Measurements from ENCODE around the gene GRIK4. TPM values are rescaled to one million over a fixed set of nuclear protein-coding genes. Genes with fewer than 3 reads are reported as not detected.

The GRIK4 gene
- total and polyA plus RNA-seq, 8 donors = 0.06 to 0.31 TPM; not detected in 6

- Histone ChIP-seq H3K36me3 (peaks cover 31 to 100% (median 96%) of the 10 kb centered on the region in 4 donors), H3K4me1 (no peaks in the 10 kb centered on the region), H3K4me3 (no peak overlapping the region), H3K9me3 (no peaks in the 10 kb centered on the region), H3K27me3 (no peaks in the 10 kb centered on the region), H3K27ac (no peak overlapping the region)
- DNase-seq = no peak
- TF ChIP-seq POLR2A (IDR thresholded peaks at IDR 0.05) (no peak), CTCF (IDR thresholded peaks at IDR 0.05) (no peak), EP300 (IDR thresholded peaks at IDR 0.05) (no peak), POLR2AphosphoS5 (IDR thresholded peaks at IDR 0.05) (no peak)
- intact Hi-C loops (cut with DNase I; ENCODE audit: low total_unique reads) = no loop called here
- 92 to 98% (median 96%) methylated on average over 1 of the region's 1 CpG for WGBS, 5 donors
Observed at GRCh38 chr11:120471131-120471530, 40.4 kb upstream of the GRIK4 start.

- Histone ChIP-seq H3K4me1 (no peaks in the 10 kb centered on the region), H3K36me3 (peaks cover 32 to 100% (median 96%) of the 10 kb centered on the region in 4 donors), H3K27ac (no peak overlapping the region), H3K27me3 (no peaks in the 10 kb centered on the region), H3K4me3 (no peak overlapping the region), H3K9me3 (no peaks in the 10 kb centered on the region)
- DNase-seq = no peak
- TF ChIP-seq CTCF (IDR thresholded peaks at IDR 0.05) (no peak), POLR2A (IDR thresholded peaks at IDR 0.05) (no peak), POLR2AphosphoS5 (IDR thresholded peaks at IDR 0.05) (no peak), EP300 (IDR thresholded peaks at IDR 0.05) (no peak)
- intact Hi-C loops (cut with DNase I; ENCODE audit: low total_unique reads) = no loop called here
- 94 to 99% (median 95%) methylated on average over 3 of the region's 3 CpGs for WGBS, 5 donors
Observed at GRCh38 chr11:120471994-120472393, 39.6 kb upstream of the GRIK4 start.

- H3K27ac ChIP-seq = no peak overlapping the region
- intact Hi-C loops (cut with DNase I; ENCODE audit: low total_unique reads) = no loop called here
- H3K9me3 ChIP-seq = no peaks in the 10 kb centered on the region
- no peaks in the 10 kb centered on the region for H3K4me1 ChIP-seq
- no peak overlapping the region for H3K4me3 ChIP-seq
- TF ChIP-seq EP300 (IDR thresholded peaks at IDR 0.05) = no peak
- no peak for DNase-seq
- peaks cover 43 to 100% (median 95%) of the 10 kb centered on the region in 4 donors for H3K36me3 ChIP-seq
- no peaks in the 10 kb centered on the region for H3K27me3 ChIP-seq
- WGBS, 5 donors = 80 to 88% (median 87%) methylated on average over 3 of the region's 3 CpGs
Observed at GRCh38 chr11:120473503-120473902, 38.0 kb upstream of the GRIK4 start.

- peaks cover 47 to 100% (median 93%) of the 10 kb centered on the region in 4 donors for H3K36me3 ChIP-seq
- WGBS, 5 donors = 87 to 95% (median 94%) methylated on average over 6 of the region's 6 CpGs
- H3K4me1 ChIP-seq = no peaks in the 10 kb centered on the region
- no peak for DNase-seq
- TF ChIP-seq EP300 (IDR thresholded peaks at IDR 0.05) (no peak), POLR2AphosphoS5 (IDR thresholded peaks at IDR 0.05) (no peak), CTCF (IDR thresholded peaks at IDR 0.05) (no peak), POLR2A (IDR thresholded peaks at IDR 0.05) (no peak)
- no peaks in the 10 kb centered on the region for H3K27me3 ChIP-seq
- no peak overlapping the region for H3K4me3 ChIP-seq
- intact Hi-C loops (cut with DNase I; ENCODE audit: low total_unique reads) = no loop called here
- H3K27ac ChIP-seq = no peak overlapping the region
- no peaks in the 10 kb centered on the region for H3K9me3 ChIP-seq
Observed at GRCh38 chr11:120482149-120482548, 29.4 kb upstream of the GRIK4 start.

- peaks cover 34 to 83% (median 75%) of the 10 kb centered on the region in 4 donors for H3K36me3 ChIP-seq
Observed at GRCh38 chr11:120484722-120485121, 26.8 kb upstream of the GRIK4 start.

More at GRCh38 chr11:120484722-120485121, 26.8 kb upstream of the GRIK4 start:
- Histone ChIP-seq H3K27ac (no peak overlapping the region), H3K4me3 (no peak overlapping the region), H3K4me1 (no peaks in the 10 kb centered on the region), H3K27me3 (no peaks in the 10 kb centered on the region), H3K9me3 (no peaks in the 10 kb centered on the region)
- TF ChIP-seq EP300 (IDR thresholded peaks at IDR 0.05) (no peak), POLR2A (IDR thresholded peaks at IDR 0.05) (no peak), POLR2AphosphoS5 (IDR thresholded peaks at IDR 0.05) (no peak), CTCF (IDR thresholded peaks at IDR 0.05) (no peak)
- DNase-seq = no peak
- 74 to 88% (median 80%) methylated on average over 3 of the region's 3 CpGs for WGBS, 5 donors
- intact Hi-C loops (cut with DNase I; ENCODE audit: low total_unique reads) = no loop called here
